K562 (cell line): Measurements from ENCODE around the gene SDSL.

Source experiments
- CEBPG ChIP-seq, 3 experiments: fragments of 200-800 bp in 1 of 3; sonication (Bioruptor generic) in 1 of 3; sonication (generic) in 1 of 3; formaldehyde crosslinking in 1 of 3; IDR thresholded peaks in 2 of 3; conservative IDR thresholded peaks in 1 of 3; 2 replicates each; pipeline versions ENCODE4 v1.6.1 to v1.8.0; 2016 to 2022; ENCODE audit warnings: missing compliant biosample characterization in 2 of 3, missing genetic modification characterization in 2 of 3, mild to moderate bottlenecking in 1 of 3, missing genetic modification reagents in 1 of 3
- EP300 ChIP-seq: IDR thresholded peaks from 2 replicates; pipeline ENCODE4 v1.6.1; 2012; ENCODE audit warnings: low read length, improper control_type of control experiment
- ZNF57 ChIP-seq: fragments of 450-650 bp; formaldehyde crosslinking; IDR thresholded peaks from 2 replicates; pipeline ENCODE4 v1.4.0; 2020; ENCODE audit warnings: mild to moderate bottlenecking, moderate library complexity

DNA sequence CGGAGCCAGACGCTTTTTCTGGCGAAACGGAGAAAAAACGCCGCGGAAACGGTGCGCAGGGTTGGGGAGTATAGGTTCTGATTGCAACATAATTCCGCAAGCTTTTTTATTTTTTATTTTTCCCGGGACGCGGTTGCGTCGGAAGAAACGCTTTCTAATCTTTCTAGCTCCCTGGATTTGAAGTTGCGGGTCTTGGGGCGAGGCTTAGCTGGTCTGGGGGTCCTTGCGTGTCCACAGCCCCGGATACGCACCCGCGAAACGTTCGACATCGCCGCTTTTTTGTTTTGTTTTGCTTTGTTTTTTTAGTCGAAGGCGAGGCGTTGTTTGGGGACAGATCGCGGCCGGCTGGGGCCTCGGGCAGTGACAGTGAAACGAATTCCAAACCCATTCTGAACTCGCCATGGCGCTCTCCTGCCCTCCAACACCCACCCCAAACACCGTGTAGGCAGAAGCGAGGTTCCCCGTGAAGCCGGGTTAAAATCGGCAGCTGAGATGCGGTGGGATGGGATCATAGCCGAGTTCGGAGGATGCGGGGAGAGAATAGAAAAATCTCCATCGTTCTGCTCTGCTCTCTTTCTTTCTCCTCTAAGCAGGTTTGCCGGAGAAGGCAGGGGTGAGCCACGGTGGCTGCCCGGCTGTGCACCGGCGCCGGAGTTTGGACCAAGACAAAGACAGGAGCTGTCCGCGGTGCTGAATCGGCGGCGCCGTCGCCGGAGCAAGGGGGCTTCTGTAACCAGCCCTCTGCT is 57.6 kb downstream of the SDSL start:
- no peak for TF ChIP-seq CEBPG (CRISPR knock-in tag; IDR thresholded peaks at IDR 0.05)
- TF ChIP-seq CEBPG (tag; conservative IDR thresholded peaks at IDR 0.05 in 1 of 2, IDR thresholded peaks at IDR 0.05 in 1 of 2): no peak
- no peak for TF ChIP-seq ZNF57
- no peak for TF ChIP-seq EP300
